SJSA1 (cell line): ENCODE data around the gene PRXL2B. TPM values are rescaled to one million over a fixed set of nuclear protein-coding genes. Genes with fewer than 3 reads are reported as not detected.

Experiments used
- DNase-seq, 2 experiments: peaks; one replicate each; pipeline ENCODE4 v3.0.0-alpha.2; 2015 to 2020; ENCODE audit warnings: low spot score in 2 of 2, low read depth in 1 of 2
- H3K27ac ChIP-seq: fragments of 250-450 bp; sonication (Bioruptor Pico); 2 replicates; pipeline ENCODE4 v1.5.1; 2020; ENCODE audit warnings: mild to moderate bottlenecking, moderate library complexity
- H3K27me3 ChIP-seq: fragments of 250-450 bp; sonication (Bioruptor Pico); replicated peaks from 2 replicates; pipeline ENCODE4 v1.5.1; 2020; ENCODE audit warnings: mild to moderate bottlenecking, moderate library complexity
- H3K36me3 ChIP-seq: fragments of 250-450 bp; sonication (Bioruptor Pico); 2 replicates; pipeline ENCODE4 v1.5.1; 2020; ENCODE audit warnings: mild to moderate bottlenecking
- H3K4me1 ChIP-seq: fragments of 250-450 bp; sonication (Bioruptor Pico); replicated peaks from 2 replicates; pipeline ENCODE4 v1.6.1; 2021; ENCODE audit warnings: mild to moderate bottlenecking
- H3K4me3 ChIP-seq: fragments of 250-450 bp; sonication (Bioruptor Pico); 2 replicates; pipeline ENCODE4 v1.5.1; 2020; ENCODE audit warnings: mild to moderate bottlenecking
- H3K9me3 ChIP-seq: fragments of 250-450 bp; sonication (Bioruptor Pico); replicated peaks from 2 replicates; pipeline ENCODE4 v1.5.1; 2020; ENCODE audit warnings: mild to moderate bottlenecking
- total RNA-seq: library from RNA; depleted of rRNA; stranded (reverse); fragments of >200 nt; shearing (Covaris generic); gene quantifications from 2 replicates; pipeline ENCODE4 v1.2.3, GENCODE V29; 2014

The PRXL2B gene
- total RNA-seq, 1 experiment from 2014 or later, result 15.2 TPM

DNA sequence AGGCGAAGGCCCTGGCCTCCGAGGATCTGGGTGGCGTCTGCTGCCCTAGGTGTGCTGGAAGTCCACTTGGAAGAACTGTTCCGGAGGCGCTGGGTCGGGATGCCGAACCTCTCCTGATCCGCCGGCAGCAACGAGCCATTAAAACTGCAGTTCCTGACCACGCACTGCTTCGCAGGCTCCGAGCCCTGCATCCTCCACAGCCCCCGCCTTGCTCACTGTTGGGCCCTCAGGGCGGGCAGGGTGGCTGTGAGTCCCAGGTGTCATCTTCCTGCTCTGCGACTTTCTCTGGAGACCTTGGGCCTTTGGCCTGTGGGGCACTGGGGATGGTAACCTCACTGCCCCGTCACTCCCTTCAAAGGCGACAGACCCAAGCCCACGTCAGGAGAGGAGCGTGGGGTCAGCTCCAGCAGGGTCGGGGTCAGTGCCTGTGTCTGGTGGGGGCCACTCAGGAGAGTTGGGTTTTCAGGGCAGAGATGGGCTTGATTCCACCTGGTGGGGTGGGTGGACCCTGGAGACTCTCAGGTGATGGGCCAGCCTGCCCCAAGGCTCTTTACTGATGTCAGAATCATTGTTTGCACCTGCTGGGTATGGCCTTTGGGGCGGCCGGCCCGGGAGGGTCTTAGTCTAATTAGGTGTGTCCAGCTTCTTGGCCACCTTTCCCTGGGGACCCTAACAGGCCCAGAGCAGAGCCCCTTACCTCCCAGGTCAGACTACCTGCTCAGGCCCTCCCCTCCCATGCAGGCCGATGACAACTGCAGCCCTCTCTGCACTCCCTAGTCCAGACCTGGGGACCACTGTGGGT is 3.1 kb downstream of the PRXL2B start:
- no peaks in the 10 kb centered on the region for H3K36me3 ChIP-seq
- H3K4me3 ChIP-seq, result no peak overlapping the region
- peaks cover 18% of the 10 kb centered on the region for H3K4me1 ChIP-seq
- no peak overlapping the region for H3K27ac ChIP-seq
- no peaks in the 10 kb centered on the region for H3K27me3 ChIP-seq
- H3K9me3 ChIP-seq, result no peaks in the 10 kb centered on the region
- no peak for DNase-seq

DNA sequence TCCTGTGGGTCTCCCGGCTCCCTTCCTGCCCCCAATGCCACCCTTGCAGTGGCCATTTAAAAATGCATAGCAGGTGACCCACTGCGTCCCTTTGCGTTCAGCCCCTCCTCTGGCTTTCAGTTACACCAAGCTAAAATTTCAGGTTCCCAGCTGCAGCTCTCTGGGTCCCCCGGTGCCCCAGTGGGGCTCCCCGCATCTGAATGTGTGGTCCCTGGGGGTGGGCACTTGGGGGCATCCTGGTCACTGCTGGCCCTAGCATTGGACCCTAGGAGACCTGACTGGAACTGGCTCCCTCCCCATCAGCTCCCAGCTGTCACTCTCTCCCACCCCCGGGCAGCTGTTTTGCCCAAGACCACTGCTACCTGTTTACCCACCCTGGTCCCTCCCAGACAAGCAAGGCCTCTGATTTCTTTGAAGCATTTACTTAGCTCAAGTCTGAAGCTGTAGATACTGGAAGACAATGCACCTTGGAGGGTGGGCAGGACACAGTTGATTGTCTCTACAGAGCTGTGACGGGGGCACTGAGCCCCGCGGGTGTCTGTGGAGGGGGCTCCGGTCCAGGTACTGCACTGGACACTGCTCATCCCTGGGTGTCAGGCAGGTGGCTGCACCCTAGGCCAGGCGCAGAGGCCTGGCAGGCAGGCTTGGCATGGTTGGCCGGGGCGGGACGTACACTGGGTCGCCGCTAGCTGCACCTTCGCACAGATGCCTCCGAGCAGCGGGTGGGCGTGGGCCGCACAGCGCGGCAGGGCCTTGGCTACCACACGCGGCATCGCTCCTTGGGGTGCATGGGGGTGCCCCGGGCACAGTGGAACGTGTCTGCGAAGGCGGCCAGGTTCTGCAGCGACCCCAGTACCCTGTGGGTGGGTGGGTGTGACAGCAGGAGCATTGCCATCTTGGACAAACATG is 3.9 kb downstream of the PRXL2B start:
- Histone ChIP-seq H3K27me3 (no peaks in the 10 kb centered on the region), H3K4me3 (no peak overlapping the region), H3K36me3 (no peaks in the 10 kb centered on the region), H3K4me1 (peaks cover 12% of the 10 kb centered on the region), H3K27ac (no peak overlapping the region), H3K9me3 (no peaks in the 10 kb centered on the region)
- no peak for DNase-seq

DNA sequence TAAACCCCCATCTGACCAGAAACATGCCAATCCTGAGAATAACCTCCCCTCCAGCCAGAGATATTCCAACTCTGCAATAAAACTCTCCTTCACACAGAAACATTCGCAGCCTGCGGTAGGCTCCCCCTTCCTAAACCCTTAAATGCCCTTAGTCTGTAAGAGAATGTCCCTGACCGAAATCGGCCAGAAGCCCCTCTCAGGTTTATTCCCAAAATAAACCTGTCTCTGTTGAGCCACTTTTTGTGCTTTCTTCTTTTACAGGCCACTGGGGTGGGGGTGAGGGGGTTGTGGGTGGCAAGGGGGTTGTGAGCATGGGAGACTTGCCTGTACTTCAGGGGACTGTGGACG is 4.6 kb downstream of the PRXL2B start:
- Histone ChIP-seq H3K9me3 (no peaks in the 10 kb centered on the region), H3K27ac (no peak overlapping the region), H3K27me3 (no peaks in the 10 kb centered on the region), H3K36me3 (no peaks in the 10 kb centered on the region), H3K4me3 (no peak overlapping the region), H3K4me1 (peaks cover 9% of the 10 kb centered on the region)
- DNase-seq, result no peak

DNA sequence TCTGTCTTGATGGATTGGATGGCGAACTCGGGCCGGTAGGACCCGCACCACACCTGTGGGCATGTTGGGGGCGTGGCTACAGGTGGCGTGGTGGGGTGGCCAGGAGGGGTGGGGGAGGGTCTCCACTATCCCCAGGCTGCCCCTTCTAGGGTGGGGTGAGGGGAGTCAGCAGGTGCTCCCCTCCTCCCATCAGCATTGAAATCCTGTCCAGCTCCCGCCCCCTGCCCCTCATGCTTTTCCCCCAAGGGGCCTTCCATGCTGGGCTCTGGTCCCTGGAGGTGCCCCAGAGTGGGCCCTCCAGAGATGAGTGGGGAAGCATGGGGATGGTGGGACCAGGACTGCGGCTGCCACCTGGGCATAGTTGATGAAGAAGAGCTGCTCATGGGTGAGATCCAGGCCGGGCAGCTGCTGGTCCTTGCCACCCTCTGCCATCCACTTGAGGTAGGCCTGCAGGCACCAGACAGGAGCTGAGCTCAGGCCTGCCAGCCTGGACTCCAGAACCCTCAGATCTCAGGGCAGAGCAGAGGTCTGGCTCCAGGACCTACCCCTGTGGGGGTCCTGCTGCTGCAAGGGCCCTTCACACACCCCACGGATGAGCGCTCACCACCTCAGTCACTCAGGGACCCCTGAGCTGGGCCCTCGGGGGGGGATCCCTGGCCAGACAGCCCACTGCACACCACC is 5.1 kb downstream of the PRXL2B start:
- DNase-seq, result no peak
- Histone ChIP-seq H3K27ac (no peak overlapping the region), H3K36me3 (no peaks in the 10 kb centered on the region), H3K9me3 (no peaks in the 10 kb centered on the region), H3K4me1 (peaks cover 9% of the 10 kb centered on the region), H3K4me3 (no peak overlapping the region), H3K27me3 (no peaks in the 10 kb centered on the region)

DNA sequence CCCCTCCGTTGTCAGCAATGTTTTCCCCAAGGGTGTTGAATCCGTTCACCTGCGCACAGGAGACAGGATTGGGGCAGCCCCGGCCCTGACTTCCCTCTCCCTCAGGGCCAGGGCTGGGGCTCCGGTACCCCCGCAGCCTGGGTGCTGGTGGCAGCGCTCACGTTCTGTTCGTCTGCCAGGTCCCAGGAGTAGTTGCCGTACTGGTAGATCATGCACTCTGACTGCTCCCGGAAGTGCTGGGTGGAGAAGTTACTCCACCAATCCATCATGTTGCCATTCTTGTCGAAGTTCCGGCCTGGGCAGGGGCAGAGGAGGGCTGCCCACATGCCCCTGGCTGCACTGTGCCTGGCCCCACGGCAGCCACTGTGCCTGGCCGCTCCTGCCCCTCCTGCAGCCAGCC is 6.1 kb downstream of the PRXL2B start:
- DNase-seq, result no peak
- Histone ChIP-seq H3K4me1 (peaks cover 1% of the 10 kb centered on the region), H3K27ac (no peak overlapping the region), H3K36me3 (no peaks in the 10 kb centered on the region), H3K4me3 (no peak overlapping the region), H3K9me3 (no peaks in the 10 kb centered on the region), H3K27me3 (no peaks in the 10 kb centered on the region)

DNA sequence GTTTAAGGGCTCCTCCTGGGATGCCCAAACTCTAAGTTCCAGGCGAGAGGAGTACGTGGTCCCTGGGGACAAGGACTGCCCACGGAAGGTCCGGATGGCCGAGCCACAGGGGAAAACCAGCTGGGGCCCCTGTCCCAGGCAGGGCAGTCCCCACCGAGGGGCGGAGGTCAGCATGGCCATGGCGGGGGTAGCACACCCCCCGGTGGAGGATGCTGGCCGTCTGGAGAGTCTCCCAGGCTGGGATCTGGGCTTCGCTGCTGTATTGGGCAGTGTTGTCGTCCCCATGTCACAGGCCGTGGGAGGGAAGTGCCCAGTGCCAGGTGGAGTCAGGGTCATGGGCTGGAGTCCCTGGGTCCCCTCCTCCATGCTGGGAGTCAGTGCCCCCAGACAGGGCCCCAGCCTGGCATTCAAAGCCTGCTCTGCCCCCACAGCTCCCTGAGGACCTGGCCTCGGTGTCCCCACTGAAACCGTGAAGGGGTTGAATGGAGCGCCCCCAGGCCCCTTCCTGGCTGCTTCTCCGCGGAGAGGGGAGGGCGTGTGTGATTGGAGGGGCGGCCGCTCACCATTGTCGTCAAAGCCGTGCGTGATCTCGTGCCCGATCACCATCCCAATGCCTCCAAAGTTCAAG is 6.8 kb downstream of the PRXL2B start:
- no peak for DNase-seq
- Histone ChIP-seq H3K4me3 (no peak overlapping the region), H3K27me3 (no peaks in the 10 kb centered on the region), H3K27ac (no peak overlapping the region), H3K4me1 (no peaks in the 10 kb centered on the region), H3K9me3 (no peaks in the 10 kb centered on the region), H3K36me3 (no peaks in the 10 kb centered on the region)

DNA sequence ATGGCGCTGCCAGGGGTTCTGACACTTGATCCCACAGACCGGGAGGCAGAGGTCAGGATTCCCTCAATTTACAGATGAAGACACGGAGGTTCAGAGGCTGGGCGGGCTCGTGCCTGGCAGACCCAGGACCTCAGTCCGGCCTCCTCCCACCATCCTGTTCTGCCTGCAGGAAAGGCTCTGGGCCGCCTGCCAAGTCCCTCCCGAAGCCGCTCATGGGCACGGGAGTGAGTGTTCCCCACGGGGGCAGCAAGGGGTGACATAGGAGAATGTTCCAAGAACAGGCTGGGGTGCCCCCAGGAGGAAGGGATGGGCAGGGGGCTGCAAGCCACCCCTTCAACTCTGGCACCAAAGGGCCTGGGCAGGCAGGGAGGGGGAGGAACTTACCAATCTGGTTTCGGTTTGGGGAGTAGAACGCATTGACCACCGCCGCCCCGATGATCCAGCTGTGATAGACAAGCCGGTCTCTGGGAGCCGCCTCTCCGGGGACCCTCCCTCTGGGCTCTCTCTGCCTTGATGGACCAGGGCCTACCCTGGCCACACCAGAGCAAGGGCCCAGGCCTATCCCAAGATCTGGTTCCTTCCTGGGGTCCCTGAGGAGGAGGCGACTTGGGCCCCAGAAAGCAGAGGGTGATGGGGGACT is 7.5 kb downstream of the PRXL2B start:
- Histone ChIP-seq H3K27me3 (peaks cover 7% of the 10 kb centered on the region), H3K27ac (no peak overlapping the region), H3K36me3 (no peaks in the 10 kb centered on the region), H3K4me3 (no peak overlapping the region), H3K9me3 (no peaks in the 10 kb centered on the region), H3K4me1 (no peaks in the 10 kb centered on the region)
- no peak for DNase-seq

DNA sequence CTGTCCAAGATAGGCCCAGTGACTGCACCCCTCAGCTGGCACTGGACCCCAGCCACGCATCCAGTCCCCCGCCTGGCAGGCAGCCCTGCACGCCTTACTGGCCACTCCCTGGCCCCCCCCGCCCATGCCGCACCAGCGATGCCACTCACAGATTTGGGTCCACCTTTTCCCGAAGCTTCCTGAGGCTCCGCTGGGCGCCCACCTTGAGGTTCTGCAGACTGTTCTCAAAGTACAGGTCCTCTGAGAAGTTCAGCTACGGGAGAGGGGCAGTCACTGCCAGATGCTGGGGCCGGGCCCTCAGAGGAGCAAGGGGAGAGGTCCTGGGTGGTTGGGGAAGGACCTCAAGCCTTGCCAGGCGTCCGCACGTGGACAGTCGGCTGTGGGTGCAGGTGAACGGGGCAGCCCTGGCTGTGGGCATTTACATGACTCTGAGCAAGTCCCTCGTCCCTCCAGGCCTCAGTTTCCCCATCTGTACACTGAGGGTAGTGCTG is 8.1 kb downstream of the PRXL2B start:
- Histone ChIP-seq H3K36me3 (no peaks in the 10 kb centered on the region), H3K27me3 (peaks cover 11% of the 10 kb centered on the region), H3K4me3 (no peak overlapping the region), H3K9me3 (no peaks in the 10 kb centered on the region), H3K4me1 (no peaks in the 10 kb centered on the region), H3K27ac (no peak overlapping the region)
- DNase-seq, result no peak

DNA sequence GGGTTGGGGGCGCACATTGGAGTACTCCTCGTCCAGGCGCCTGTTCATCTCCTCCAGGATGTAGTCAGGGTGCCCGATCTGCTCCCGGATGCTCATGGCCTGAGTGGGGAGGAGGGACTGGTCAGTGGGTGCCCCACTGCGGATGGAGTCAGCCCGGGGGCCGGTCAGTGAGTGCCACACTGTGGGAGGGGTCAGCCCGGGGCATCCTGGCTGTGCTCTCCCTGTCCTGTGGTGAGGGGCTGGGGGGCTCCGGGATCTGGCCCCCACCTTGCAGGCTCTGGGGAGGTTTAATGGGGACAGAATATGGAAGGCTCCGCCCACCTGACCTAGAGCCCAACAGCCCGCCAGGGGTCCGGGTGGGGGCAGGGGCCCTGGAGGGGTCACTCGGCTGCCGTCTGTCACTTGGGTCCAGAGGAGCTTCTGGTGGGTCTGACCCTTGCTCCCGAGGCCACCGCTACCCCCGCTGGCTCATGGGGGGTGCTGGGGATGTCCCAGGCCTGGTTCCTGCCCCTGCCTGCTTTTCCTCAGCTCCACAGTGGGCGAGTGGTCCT is 8.8 kb downstream of the PRXL2B start:
- Histone ChIP-seq H3K4me1 (no peaks in the 10 kb centered on the region), H3K4me3 (no peak overlapping the region), H3K9me3 (no peaks in the 10 kb centered on the region), H3K27ac (no peak overlapping the region), H3K27me3 (peaks cover 11% of the 10 kb centered on the region), H3K36me3 (no peaks in the 10 kb centered on the region)
- DNase-seq, result no peak

DNA sequence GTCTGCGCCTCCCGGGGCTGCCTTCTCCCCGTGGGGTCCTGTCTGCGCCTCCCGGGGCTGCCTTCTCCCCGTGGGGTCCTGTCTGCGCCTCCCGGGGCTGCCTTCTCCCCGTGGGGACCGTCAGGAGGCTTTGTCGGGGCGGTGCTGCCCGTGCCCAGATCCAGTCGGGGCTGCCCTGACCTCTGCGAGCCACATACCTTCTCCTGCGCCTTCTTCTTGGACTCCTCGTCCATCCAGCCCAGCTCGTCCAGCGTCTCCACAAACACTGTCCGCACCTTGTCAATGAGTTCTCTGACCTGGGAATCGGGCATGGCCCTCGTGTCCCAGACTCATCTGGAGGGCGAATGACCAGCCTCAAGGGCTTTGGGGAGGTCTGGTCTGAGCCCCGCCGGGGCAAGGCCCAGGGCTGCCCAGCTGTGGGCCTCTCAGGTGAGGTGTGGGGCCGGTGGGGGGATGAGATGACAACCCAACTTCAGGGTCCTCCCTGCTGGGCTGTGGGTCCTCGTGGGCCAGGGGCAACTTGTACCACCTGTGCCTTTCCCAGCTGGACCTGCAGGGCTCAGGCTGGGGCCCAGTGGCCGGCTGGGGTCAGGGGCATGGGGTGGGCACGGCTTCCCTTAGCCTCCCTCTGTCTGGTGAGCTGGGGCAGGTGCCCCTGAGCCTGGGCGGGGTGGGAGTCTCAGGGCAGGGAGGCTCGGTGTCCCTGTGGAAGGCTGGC is 9.4 kb downstream of the PRXL2B start:
- Histone ChIP-seq H3K36me3 (no peaks in the 10 kb centered on the region), H3K9me3 (no peaks in the 10 kb centered on the region), H3K4me3 (no peak overlapping the region), H3K4me1 (no peaks in the 10 kb centered on the region), H3K27ac (no peak overlapping the region), H3K27me3 (peaks cover 14% of the 10 kb centered on the region)
- no peak for DNase-seq

DNA sequence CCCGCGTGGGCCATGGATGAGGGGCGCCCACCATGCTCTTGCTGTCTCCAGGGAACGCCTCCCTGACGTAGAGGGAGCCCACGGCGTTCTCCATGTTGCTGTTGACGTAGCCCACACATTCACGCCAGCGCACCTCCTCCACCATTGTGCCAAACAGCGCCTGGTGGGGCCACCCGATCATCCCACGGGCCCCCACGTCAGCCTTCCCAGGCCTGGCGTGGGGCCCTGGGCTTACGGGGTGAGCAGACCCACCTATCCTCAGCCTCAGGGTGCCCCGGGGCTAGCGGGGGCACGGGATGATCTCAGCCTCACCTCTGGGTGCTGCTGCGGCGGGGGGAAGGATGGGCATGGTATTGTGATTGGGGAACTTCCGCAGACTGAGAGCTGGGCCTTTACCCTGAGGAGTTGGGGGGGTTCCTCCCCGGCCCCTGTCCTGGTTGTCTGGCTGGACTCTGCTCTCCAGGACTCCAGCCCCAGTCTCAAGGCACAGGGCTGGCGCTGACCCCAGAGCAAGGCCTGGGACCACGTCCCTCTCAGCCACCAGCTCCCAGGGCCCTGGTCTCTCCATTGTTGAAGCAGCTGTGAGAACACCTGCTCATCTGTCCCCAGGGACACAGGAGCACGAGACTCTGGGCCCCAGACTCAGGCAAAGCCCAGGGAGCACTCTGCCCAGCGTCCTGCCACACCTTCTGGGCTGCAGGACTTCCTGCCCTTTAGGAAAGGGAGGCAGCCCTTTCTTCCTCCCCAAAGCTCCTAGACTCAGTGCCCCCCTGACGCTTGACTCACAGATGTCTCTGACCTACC is 10.2 kb downstream of the PRXL2B start:
- Histone ChIP-seq H3K27ac (no peak overlapping the region), H3K4me3 (no peak overlapping the region), H3K4me1 (no peaks in the 10 kb centered on the region), H3K27me3 (peaks cover 20% of the 10 kb centered on the region), H3K9me3 (no peaks in the 10 kb centered on the region), H3K36me3 (no peaks in the 10 kb centered on the region)
- DNase-seq, result no peak
